Activated CD4-positive, CD25-positive, alpha-beta regulatory T cell treated with anti-CD3 and anti-CD28 coated beads, Interleukin-2, amount 50 U/mL, for 16 hours (primary cell): ENCODE data around the gene NR2F2.
"Not testable (repeated sequence)": the region's sequence is repeated elsewhere in the genome, so short reads cannot be mapped to it uniquely, and the experiment has no call there.

Experiments used
- DNase-seq: peaks from one replicate; pipeline ENCODE4 v3.0.0-alpha.2; 2020; ENCODE audit warnings: low read depth, low spot score

Gene NR2F2

DNA sequence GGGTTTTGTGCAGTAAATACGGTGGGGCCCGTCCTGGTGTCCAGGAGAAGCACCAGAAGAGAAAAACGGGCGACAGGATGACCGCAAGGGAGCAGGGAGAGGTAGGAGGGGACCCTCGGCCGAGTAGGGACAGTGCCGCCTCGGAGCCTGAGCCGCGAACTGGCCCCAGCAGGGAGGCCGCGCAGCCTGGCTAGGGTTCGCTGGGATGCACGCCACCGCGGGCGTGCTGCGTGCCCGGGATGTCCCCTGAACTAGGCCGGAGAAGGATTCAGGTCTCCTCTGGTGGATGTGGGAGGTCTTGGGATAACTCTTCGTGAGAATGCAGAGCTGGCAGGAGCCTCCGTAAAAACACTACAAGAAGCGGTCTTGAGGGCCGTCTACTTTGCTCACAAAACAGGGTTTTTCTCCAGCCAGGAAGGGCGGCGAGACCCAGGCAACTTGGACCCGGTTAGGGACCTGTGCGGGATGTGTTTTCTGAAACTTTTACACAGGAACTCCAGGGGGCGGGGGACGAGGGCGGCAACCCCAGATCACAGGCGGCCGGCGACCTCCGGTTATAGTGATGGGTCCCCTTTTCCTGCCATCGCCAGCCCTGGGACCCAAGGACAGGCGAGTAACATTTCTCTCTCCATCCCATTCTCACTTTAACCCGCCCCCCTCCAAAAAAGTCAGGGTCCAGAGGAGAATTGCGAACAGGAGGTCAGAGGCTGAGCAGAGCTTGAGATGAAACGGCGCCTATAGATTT is 35.5 kb downstream of the NR2F2 start:
- DNase-seq = no peak

DNA sequence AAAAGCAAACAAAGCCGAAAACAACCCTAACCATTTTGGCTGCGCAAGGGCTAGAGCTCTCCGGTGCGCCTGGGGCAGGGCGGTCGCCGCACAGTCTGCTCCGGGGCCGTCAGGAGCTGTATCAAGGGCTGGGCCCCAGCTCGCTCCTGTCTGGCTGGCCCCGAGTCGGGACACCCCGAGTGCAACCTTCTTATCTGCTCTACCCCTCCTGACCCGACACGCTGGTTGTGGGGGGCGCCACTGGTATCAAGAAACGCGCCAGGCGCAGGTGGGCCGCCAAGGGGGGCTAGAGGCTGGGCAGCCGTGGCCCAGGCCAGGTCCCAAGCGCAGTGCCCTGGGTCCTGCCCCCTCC is 36.0 kb downstream of the NR2F2 start:
- DNase-seq = no peak

- no peak for DNase-seq
Observed at GRCh38 chr15:96367311-96368200, 37.1 kb downstream of the NR2F2 start.

GRCh38 chr15:96369351-96369750 is 38.9 kb downstream of the NR2F2 start:
- no peak for DNase-seq

DNA sequence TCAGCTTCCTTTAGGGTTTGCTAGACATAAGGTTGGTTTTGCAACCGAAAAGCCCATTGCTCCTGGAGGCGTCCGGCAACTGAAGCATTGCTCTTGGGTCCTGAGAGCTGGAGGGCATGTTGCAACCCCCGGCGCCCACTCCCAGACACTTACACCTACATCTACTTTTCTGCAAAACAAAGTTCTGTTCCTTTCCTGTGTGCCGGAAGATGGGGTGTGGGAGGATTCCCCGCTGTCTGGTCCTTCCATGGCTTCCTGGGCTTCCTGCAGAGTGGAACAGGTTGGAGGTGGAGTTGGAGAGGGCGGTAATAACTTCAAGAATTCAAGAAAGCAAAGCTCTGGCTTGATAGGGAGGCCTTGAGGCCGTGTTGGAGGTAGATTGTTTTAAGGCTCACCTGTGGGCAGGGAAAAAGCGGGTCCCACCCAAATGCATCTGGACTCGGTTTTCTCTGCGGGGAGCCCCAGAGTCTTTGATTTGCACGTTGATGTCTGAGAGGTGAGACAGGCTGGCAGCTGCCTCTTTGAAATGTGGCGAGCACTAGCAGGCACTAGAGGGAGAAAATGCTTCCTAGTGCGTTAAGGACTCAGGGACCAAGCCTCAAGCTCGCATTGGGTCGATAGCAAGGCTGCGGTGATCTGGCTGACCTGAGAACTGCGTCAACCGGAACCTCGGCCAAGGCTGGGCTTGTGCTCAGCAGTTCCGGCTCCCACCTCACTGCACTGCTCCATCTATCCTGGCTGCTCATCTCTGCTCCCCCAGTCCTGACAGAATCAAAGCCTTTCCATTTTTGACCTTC is 39.5 kb downstream of the NR2F2 start:
- DNase-seq = no peak

DNA sequence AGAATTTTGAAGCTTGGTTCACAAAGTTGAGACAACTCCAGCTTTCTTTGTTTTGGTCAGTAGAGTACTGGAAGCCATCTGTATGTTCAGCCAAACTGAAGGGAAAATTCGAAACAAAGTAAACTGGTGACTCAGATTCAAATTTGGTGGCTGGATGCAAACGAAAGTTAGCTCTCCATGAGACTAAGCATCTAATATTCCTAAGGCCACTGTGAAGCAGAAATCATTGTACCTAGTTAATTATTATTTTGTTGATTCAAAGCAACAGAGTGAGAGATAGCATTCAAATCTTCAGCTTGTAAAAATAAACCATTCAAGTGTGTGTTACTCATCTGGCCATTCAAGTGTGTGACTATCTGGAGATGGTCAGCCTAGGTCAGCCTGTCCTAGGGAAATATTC is 42.1 kb downstream of the NR2F2 start:
- no peak for DNase-seq

DNA sequence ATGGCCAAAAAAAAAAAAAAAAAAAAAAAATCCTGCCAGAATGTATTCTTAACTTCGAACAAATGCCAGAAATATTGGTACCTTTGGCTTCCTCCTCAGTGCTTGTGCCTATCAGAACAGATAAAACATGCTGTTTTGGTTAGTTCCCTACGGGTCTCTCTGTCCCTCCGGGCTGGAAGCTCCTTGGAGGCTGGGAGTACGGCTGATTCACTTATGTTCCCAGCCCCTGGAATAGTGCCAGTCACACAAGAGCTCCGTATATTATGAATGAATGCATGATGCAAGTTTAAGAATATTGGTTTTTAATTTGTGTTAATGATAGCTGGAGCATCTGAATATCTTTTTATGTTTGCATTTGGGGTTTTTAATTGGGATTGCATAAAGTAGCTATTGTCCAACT is 44.0 kb downstream of the NR2F2 start:
- no peak for DNase-seq

DNA sequence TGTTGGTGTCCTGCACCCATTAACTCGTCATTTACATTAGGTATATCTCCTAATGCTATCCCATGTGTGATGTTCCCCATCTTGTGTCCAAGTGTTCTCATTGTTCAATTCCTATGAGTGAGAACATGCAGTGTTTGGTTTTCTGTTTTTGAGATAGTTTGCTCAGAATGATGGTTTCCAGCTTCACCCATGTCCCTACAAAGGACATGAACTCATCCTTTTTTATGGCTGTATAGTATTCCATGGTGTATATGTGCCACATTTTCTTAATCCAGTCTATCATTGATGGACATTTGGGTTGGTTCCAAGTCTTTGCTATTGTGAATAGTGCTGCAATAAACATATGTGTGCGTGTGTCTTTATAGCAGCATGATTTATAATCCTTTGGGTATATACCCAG is 49.1 kb downstream of the NR2F2 start:
- DNase-seq = not testable (repeated sequence)

- no peak for DNase-seq
Observed at GRCh38 chr15:96381463-96381862, 51.0 kb downstream of the NR2F2 start.

DNA sequence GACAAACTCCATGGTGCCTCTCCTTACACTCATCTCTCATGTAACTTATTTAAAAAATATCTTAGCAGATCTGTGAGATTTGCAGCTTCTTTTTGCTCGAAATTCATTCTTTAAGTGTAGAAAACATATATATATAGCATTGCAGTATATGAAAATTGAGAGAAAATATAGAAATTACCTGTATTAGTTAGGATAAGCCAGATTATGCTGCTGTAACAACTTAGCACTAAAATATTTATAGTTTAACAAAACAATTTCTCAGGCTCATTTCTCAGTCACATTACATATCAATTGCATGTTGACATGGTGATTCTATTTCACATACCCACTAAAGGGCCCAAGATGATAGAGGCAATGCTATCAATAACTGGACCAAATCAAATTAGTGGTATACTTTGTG is 54.7 kb downstream of the NR2F2 start:
- DNase-seq = no peak

DNA sequence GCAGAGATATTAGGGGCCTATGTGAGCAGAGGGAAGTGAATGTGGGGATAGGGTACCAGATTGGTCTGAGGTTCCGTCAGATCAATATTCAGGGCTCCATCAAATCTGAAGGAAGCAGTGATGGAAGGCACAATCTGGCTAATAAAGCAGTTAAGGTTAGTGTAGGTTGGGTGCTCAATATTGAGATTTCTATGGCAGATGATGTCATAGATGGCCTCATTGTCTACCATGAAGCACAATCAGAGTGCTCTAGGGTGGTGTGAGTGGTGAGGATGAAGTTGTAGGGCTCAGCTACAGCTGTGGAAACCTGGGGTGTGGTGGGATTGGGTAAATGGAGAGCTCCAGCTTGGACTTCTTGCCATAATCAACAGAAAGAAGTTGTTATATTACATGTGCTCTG is 58.2 kb downstream of the NR2F2 start:
- DNase-seq = no peak
